Smooth muscle cell (in vitro differentiated cells): ENCODE data around the gene PDZRN3. TPM values are rescaled to one million over a fixed set of nuclear protein-coding genes. Genes with fewer than 3 reads are reported as not detected.

ENCODE experiments used
- DNase-seq: peaks from one replicate; lab custom pipeline; 2025; ENCODE audit not compliant: unreplicated experiment; lab: John Stamatoyannopoulos, UW
- H2AFZ ChIP-seq: fragments of 200-600 bp; sonication (generic); 2 replicates; pipeline ENCODE4 v1.6.0; 2016; ENCODE audit warnings: antibody characterized with exemption, low read depth, mild to moderate bottlenecking
- H3F3A ChIP-seq: fragments of 200-600 bp; sonication (generic); 2 replicates; pipeline ENCODE4 v1.6.0; 2017; ENCODE audit warnings: antibody characterized with exemption, low read depth
- H3K27ac ChIP-seq: fragments of 200-600 bp; sonication (generic); 2 replicates; pipeline ENCODE4 v1.5.1; 2016; ENCODE audit warnings: low read depth, mild to moderate bottlenecking
- H3K27me3 ChIP-seq: fragments of 200-600 bp; sonication (generic); 2 replicates; pipeline ENCODE4 v1.6.1; 2016; ENCODE audit warnings: low read depth, mild to moderate bottlenecking
- H3K36me3 ChIP-seq: fragments of 200-600 bp; sonication (generic); 2 replicates; pipeline ENCODE4 v1.5.1; 2016; ENCODE audit warnings: low read depth
- H3K4me1 ChIP-seq: fragments of 200-600 bp; sonication (generic); 2 replicates; pipeline ENCODE4 v1.5.1; 2016; ENCODE audit warnings: low read depth
- H3K4me2 ChIP-seq: fragments of 200-600 bp; sonication (generic); 2 replicates; pipeline ENCODE4 v1.6.0; 2016; ENCODE audit warnings: mild to moderate bottlenecking
- H3K4me3 ChIP-seq: fragments of 200-600 bp; sonication (generic); 2 replicates; pipeline ENCODE4 v1.5.1; 2016; ENCODE audit warnings: mild to moderate bottlenecking
- H3K79me2 ChIP-seq: fragments of 200-600 bp; sonication (generic); 2 replicates; pipeline ENCODE4 v1.6.0; 2016; ENCODE audit warnings: low read depth, mild to moderate bottlenecking
- H3K9ac ChIP-seq: fragments of 200-600 bp; sonication (generic); 2 replicates; pipeline ENCODE4 v1.6.0; 2016; ENCODE audit warnings: low read depth
- H3K9me3 ChIP-seq: fragments of 200-600 bp; sonication (generic); replicated peaks from 2 replicates; pipeline ENCODE4 v1.5.1; 2016; ENCODE audit warnings: low read depth
- H4K20me1 ChIP-seq: fragments of 200-600 bp; sonication (generic); 2 replicates; pipeline ENCODE4 v1.6.0; 2016; ENCODE audit warnings: low read depth
- CTCF ChIP-seq: fragments of 200-600 bp; sonication (generic); IDR thresholded peaks from 2 replicates; pipeline ENCODE4 v1.5.1; 2017; ENCODE audit warnings: borderline replicate concordance, mild to moderate bottlenecking, antibody characterized with exemption; ENCODE audit not compliant: insufficient read depth, poor library complexity, severe bottlenecking
- WGBS: methylation state at CpG from one replicate; pipeline ENCODE4 v1.1.7; 2016; ENCODE audit warnings: low lambda C conversion rate; 5-methylcytosine and 5-hydroxymethylcytosine counted together
- polyA plus RNA-seq: library from polyadenylated mRNA; unstranded; fragments of >200 nt; fragmentation: Nextera tagmentation; extraction: Ambion mirVana; gene quantifications from 2 replicates; pipeline ENCODE4 v1.2.1, GENCODE V29; 2016
- total RNA-seq: library from RNA; depleted of rRNA; stranded (reverse); fragments of >200 nt; gene quantifications from 2 replicates; pipeline ENCODE4 v1.2.3, GENCODE V29; 2014

The PDZRN3 gene
- total and polyA plus RNA-seq, 2 experiments from 2014 or later, result 99.5 to 128 TPM

- H3K27ac ChIP-seq, result no peak overlapping the region
- 35% methylated on average over 5 of the region's 5 CpGs for WGBS
- no peak for TF ChIP-seq CTCF
- peaks cover 100% of the 10 kb centered on the region for H4K20me1 ChIP-seq
- H2AFZ ChIP-seq, result no peak overlapping the region
- peaks cover 12% of the 10 kb centered on the region for H3F3A ChIP-seq
- H3K27me3 ChIP-seq, result no peaks in the 10 kb centered on the region
- H3K4me1 ChIP-seq, result peaks cover 45% of the 10 kb centered on the region
- H3K9ac ChIP-seq, result no peak overlapping the region
- DNase-seq, result no peak
- H3K9me3 ChIP-seq, result no peaks in the 10 kb centered on the region
- H3K4me3 ChIP-seq, result no peak overlapping the region
- H3K36me3 ChIP-seq, result no peaks in the 10 kb centered on the region
- H3K4me2 ChIP-seq, result no peak overlapping the region
- H3K79me2 ChIP-seq, result peaks cover 97% of the 10 kb centered on the region
Observed at GRCh38 chr3:73513260-73513659, 111.5 kb downstream of the PDZRN3 start.

GRCh38 chr3:73511571-73512525, 112.9 kb downstream of the PDZRN3 start:
- no peaks in the 10 kb centered on the region for H3K27me3 ChIP-seq
- peaks cover 95% of the 10 kb centered on the region for H3K79me2 ChIP-seq
- H3K9ac ChIP-seq, result no peak overlapping the region
- no peaks in the 10 kb centered on the region for H3K36me3 ChIP-seq
- TF ChIP-seq CTCF, result no peak
- no peak for DNase-seq
- H3K4me2 ChIP-seq, result peak overlapping the region; percentile 73
- no peaks in the 10 kb centered on the region for H3K9me3 ChIP-seq
- peaks cover 100% of the 10 kb centered on the region for H4K20me1 ChIP-seq
- peaks cover 12% of the 10 kb centered on the region for H3F3A ChIP-seq
- H2AFZ ChIP-seq, result no peak overlapping the region
- H3K4me1 ChIP-seq, result peaks cover 46% of the 10 kb centered on the region
- 38% methylated on average over 21 of the region's 21 CpGs for WGBS
- peak overlapping the region; percentile 0 for H3K4me3 ChIP-seq
- peak overlapping the region; percentile 68 for H3K27ac ChIP-seq

- no peak for TF ChIP-seq CTCF
- H3K79me2 ChIP-seq, result peaks cover 95% of the 10 kb centered on the region
- H3F3A ChIP-seq, result peaks cover 12% of the 10 kb centered on the region
- H3K4me3 ChIP-seq, result no peak overlapping the region
- H3K9ac ChIP-seq, result no peak overlapping the region
- WGBS, result 90% methylated on average over 3 of the region's 3 CpGs
- H3K27me3 ChIP-seq, result no peaks in the 10 kb centered on the region
- H3K9me3 ChIP-seq, result no peaks in the 10 kb centered on the region
- H3K4me2 ChIP-seq, result peak overlapping the region; percentile 73
- no peak overlapping the region for H2AFZ ChIP-seq
- no peak for DNase-seq
- H3K36me3 ChIP-seq, result no peaks in the 10 kb centered on the region
- H4K20me1 ChIP-seq, result peaks cover 100% of the 10 kb centered on the region
- H3K4me1 ChIP-seq, result peaks cover 46% of the 10 kb centered on the region
- H3K27ac ChIP-seq, result peak overlapping the region; percentile 68
Observed at GRCh38 chr3:73510784-73511183, 114.0 kb downstream of the PDZRN3 start.

GRCh38 chr3:73510334-73510733, 114.4 kb downstream of the PDZRN3 start:
- Histone ChIP-seq H3K27ac (peak overlapping the region; percentile 68), H3K36me3 (no peaks in the 10 kb centered on the region), H3F3A (peaks cover 12% of the 10 kb centered on the region), H3K4me3 (no peak overlapping the region), H3K4me1 (peaks cover 46% of the 10 kb centered on the region), H4K20me1 (peaks cover 100% of the 10 kb centered on the region), H2AFZ (no peak overlapping the region), H3K9me3 (no peaks in the 10 kb centered on the region), H3K79me2 (peaks cover 95% of the 10 kb centered on the region), H3K4me2 (peak overlapping the region; percentile 73), H3K27me3 (no peaks in the 10 kb centered on the region), H3K9ac (no peak overlapping the region)
- no peak for DNase-seq
- TF ChIP-seq CTCF, result no peak
- 82% methylated on average over 4 of the region's 4 CpGs for WGBS
